Endothelial cell of umbilical vein (primary cell): Measurements from ENCODE around the gene ADAM22. TPM values are rescaled to one million over a fixed set of nuclear protein-coding genes. Genes with fewer than 3 reads are reported as not detected.

Experiments
- BruUV-seq: library from RNA; stranded (reverse); fragments of 400-500 nt; replicated peaks from 2 replicates; lab custom pipeline; 2021; lab: Mats Ljungman, UMichigan
- CTCF ChIA-PET: fragments of 300-600, 350-600 bp; sonication (Branson Sonifier 250); formaldehyde crosslinking; loops from one replicate; lab custom pipeline; 2021; ENCODE audit warnings: antibody characterized with exemption, inconsistent platforms; lab: Charles Lee
- POLR2A ChIA-PET: fragments of 300-600, 350-600 bp; sonication (Branson Sonifier 250); formaldehyde crosslinking; loops from one replicate; lab custom pipeline; 2021; ENCODE audit warnings: antibody characterized with exemption, inconsistent platforms; lab: Charles Lee
- DNase-seq: peaks from one replicate; pipeline ENCODE4 v3.0.0-alpha.2; 2011; ENCODE audit warnings: low read depth, low spot score
- FAIRE-seq: peaks from 2 replicates; lab custom pipeline; 2011; peaks lifted over from hg19 to GRCh38; lab: Jason Lieb, UNC
- H2AFZ ChIP-seq: 2 replicates; pipeline ENCODE4 v1.6.0; 2012; ENCODE audit warnings: low read depth, low read length, control low read depth, inconsistent platforms
- H3K27ac ChIP-seq: 2 replicates; pipeline ENCODE4 v1.5.1; 2011; ENCODE audit warnings: low read depth, mild to moderate bottlenecking, control low read depth, low read length, moderate library complexity; ENCODE audit not compliant: insufficient read depth
- H3K27me3 ChIP-seq, 2 experiments: 2 replicates each; pipeline versions ENCODE4 v1.6.0 to v1.6.1; 2011; ENCODE audit warnings: low read length in 2 of 2, mixed read lengths in 1 of 2; ENCODE audit not compliant: control insufficient read depth in 2 of 2, insufficient read depth in 2 of 2
- H3K36me3 ChIP-seq, 2 experiments: 2 replicates in 1 of 2; 3 replicates in 1 of 2; pipeline ENCODE4 v1.5.1; 2011; ENCODE audit warnings: low read length in 2 of 2, mild to moderate bottlenecking in 1 of 2, moderate library complexity in 1 of 2; ENCODE audit not compliant: control insufficient read depth in 2 of 2, insufficient read depth in 2 of 2; ENCODE audit errors: extremely low read depth in 1 of 2
- H3K4me1 ChIP-seq: 3 replicates; pipeline ENCODE4 v1.5.1; 2011; ENCODE audit warnings: mild to moderate bottlenecking, low read length; ENCODE audit not compliant: control insufficient read depth, insufficient read depth; ENCODE audit errors: extremely low read depth
- H3K4me2 ChIP-seq: 2 replicates; pipeline ENCODE4 v1.6.1; 2011; ENCODE audit warnings: low read length, control low read depth, mixed read lengths; ENCODE audit not compliant: insufficient read depth
- H3K4me3 ChIP-seq, 3 experiments: fragments of 200-600 bp in 1 of 3; sonication (generic), shearing (Covaris generic) in 1 of 3; replicated peaks in 1 of 3; 2 replicates each; pipeline ENCODE4 v1.5.1; 2011 to 2016; ENCODE audit warnings: control low read depth in 3 of 3, low read length in 3 of 3, mild to moderate bottlenecking in 2 of 3, inconsistent platforms in 1 of 3, low read depth in 1 of 3, moderate library complexity in 1 of 3; ENCODE audit not compliant: insufficient read depth in 1 of 3
- H3K79me2 ChIP-seq: 2 replicates; pipeline ENCODE4 v1.6.0; 2012; ENCODE audit warnings: low read length, inconsistent platforms; ENCODE audit not compliant: control insufficient read depth, insufficient read depth
- H3K9ac ChIP-seq: replicated peaks from 2 replicates; pipeline ENCODE3; 2011; ENCODE audit warnings: low read length, control low read depth; ENCODE audit not compliant: insufficient read depth; ENCODE audit errors: extremely low read depth
- H3K9me1 ChIP-seq: replicated peaks from 3 replicates; pipeline ENCODE4 v1.6.0; 2011; ENCODE audit warnings: mild to moderate bottlenecking, low read length; ENCODE audit not compliant: control insufficient read depth, insufficient read depth; ENCODE audit errors: extremely low read depth
- H3K9me3 ChIP-seq: replicated peaks from 2 replicates; pipeline ENCODE4 v1.5.1; 2012; ENCODE audit warnings: low read length, inconsistent platforms; ENCODE audit not compliant: control insufficient read depth, insufficient read depth
- H4K20me1 ChIP-seq: replicated peaks from 2 replicates; pipeline ENCODE3; 2011; ENCODE audit warnings: mild to moderate bottlenecking, low read length; ENCODE audit not compliant: control insufficient read depth, insufficient read depth; ENCODE audit errors: extremely low read depth
- EZH2 ChIP-seq: IDR thresholded peaks from 2 replicates; pipeline ENCODE4 v1.6.1; 2012; ENCODE audit warnings: borderline replicate concordance, low read depth, mild to moderate bottlenecking, moderate library complexity, low read length, inconsistent platforms; ENCODE audit not compliant: severe bottlenecking
- FOS ChIP-seq: IDR thresholded peaks from 2 replicates; pipeline ENCODE4 v1.6.1; 2011; ENCODE audit warnings: mild to moderate bottlenecking, low read length, moderate library complexity, borderline replicate concordance; ENCODE audit not compliant: insufficient read depth
- GATA2 ChIP-seq: IDR thresholded peaks from 2 replicates; pipeline ENCODE4 v1.7.0; 2011; ENCODE audit warnings: low read depth, mild to moderate bottlenecking, moderate library complexity, mixed read lengths, low read length; ENCODE audit not compliant: insufficient read length, insufficient read depth
- JUN ChIP-seq: IDR thresholded peaks from 2 replicates; pipeline ENCODE4 v1.6.1; 2011; ENCODE audit warnings: borderline replicate concordance, low read depth; ENCODE audit not compliant: insufficient read length, insufficient read depth
- MAX ChIP-seq: IDR thresholded peaks from 2 replicates; pipeline ENCODE4 v1.6.1; 2011; ENCODE audit not compliant: insufficient read depth, insufficient read length
- MYC ChIP-seq: IDR thresholded peaks from one replicate; pipeline ENCODE4 v1.6.1; 2011; ENCODE audit warnings: mild to moderate bottlenecking, low read depth, low read length
- POLR2A ChIP-seq: IDR thresholded peaks from 2 replicates; pipeline ENCODE4 v1.6.1; 2012; ENCODE audit warnings: low read depth, mild to moderate bottlenecking, control low read depth, low read length
- POLR2AphosphoS5 ChIP-seq: IDR thresholded peaks from 2 replicates; pipeline ENCODE4 v1.6.1; 2012; ENCODE audit warnings: low read depth, mild to moderate bottlenecking, control low read depth, low read length, moderate library complexity; ENCODE audit not compliant: insufficient read depth
- dilution Hi-C: fragments of 300-500 bp; cut with MboI; formaldehyde crosslinking; loops from one replicate; pipeline ENCODE4 v1.15.0; 2019; ENCODE audit warnings: low sequenced_read_pairs; ENCODE audit not compliant: extremely low pct_ligation_motif_present
- intact Hi-C: fragments of 100-400 bp; cut with micrococcal nuclease; formaldehyde crosslinking; loops from one replicate; pipeline ENCODE4 v1.10.0; 2022
- polyA plus RNA-seq, 4 experiments: library from polyadenylated mRNA; depleted of rRNA in 3 of 4; stranded (reverse) in 3 of 4; unstranded in 1 of 4; fragments of >200 nt; gene quantifications; 2 replicates each; pipeline versions ENCODE4 v1.2.1 to v1.2.3, GENCODE V29; 2011 to 2012; ENCODE audit warnings: missing spikeins in 1 of 4
- total RNA-seq: library from RNA; stranded (reverse); gene quantifications from 2 replicates; pipeline ENCODE4 v1.2.3, GENCODE V29; 2021

The ADAM22 gene
- total and polyA plus RNA-seq, 2 donors (not counting 3 experiments of a cell fraction or from before 2014, with no cell fraction given) = 0.33 to 0.53 TPM

DNA sequence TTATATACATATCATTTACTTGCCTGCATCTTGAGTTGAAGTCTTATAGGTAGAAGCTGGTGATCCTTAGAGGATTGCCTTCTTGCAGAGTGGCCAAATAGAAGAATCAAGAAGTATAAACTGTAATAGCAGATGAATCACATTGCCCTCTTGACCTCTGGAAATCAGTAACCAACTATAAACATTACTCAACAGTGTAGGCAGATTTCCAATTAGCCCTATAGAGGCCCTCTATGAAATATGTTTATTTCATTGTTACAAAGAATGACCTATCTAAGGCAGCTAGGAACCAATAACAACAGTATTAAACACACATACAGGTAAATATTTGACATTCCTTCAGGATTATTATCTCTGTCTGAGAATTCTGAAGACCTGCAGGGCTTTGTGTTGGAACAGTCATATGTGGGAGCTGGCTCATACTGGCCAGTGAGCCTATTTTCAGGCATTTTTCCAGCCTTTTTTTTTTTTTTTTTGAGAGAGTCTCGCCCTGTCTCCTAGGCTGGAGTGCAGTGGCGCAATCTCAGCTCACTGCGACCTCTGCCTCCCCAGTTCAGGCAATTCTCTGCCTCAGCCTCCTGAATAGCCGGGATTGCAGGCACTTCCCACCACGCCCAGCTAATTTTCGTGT is 292.9 kb downstream of the ADAM22 start:
- intact Hi-C loops (no loop called here), dilution Hi-C loops (no loop called here)
- H3K79me2 ChIP-seq = no peaks in the 10 kb centered on the region
- CTCF ChIA-PET = interaction anchor here (1.6 to 1.7 kb wide), 2 partner anchors 9 to 11 kb away, joined by 4 to 6 read pairs; no protein-coding TSS in a partner anchor
- no peak overlapping the region for H3K9ac ChIP-seq
- no peak for TF ChIP-seq MAX
- peak; percentile 68 for TF ChIP-seq FOS
- TF ChIP-seq GATA2 = peak; percentile 18
- TF ChIP-seq POLR2A = no peak
- TF ChIP-seq MYC = no peak
- peak; percentile 23 for TF ChIP-seq JUN
- TF ChIP-seq POLR2AphosphoS5 = peak; percentile 30
- TF ChIP-seq EZH2 = no peak
- H3K9me1 ChIP-seq = no peaks in the 10 kb centered on the region
- H3K9me3 ChIP-seq = no peaks in the 10 kb centered on the region
- H3K4me3 ChIP-seq = no peak overlapping the region
- POLR2A ChIA-PET = no interaction called here
- no peaks in the 10 kb centered on the region for H3K36me3 ChIP-seq
- peak; percentile 92 for FAIRE-seq
- no peak overlapping the region for H3K27ac ChIP-seq
- no TSS peak for BruUV-seq
- H3K4me2 ChIP-seq = no peak overlapping the region
- H4K20me1 ChIP-seq = no peaks in the 10 kb centered on the region
- H3K4me1 ChIP-seq = peaks cover 6% of the 10 kb centered on the region
- H3K27me3 ChIP-seq = no peaks in the 10 kb centered on the region
- peak; percentile 74 for DNase-seq
- H2AFZ ChIP-seq = no peak overlapping the region
